A673 (cell line): ENCODE results near the gene HEBP2.

Experiments used
- CTCF ChIP-seq: fragments of 300-800, 200-600 bp; sonication (generic); conservative IDR thresholded peaks from 2 replicates; pipeline ENCODE4 v1.5.1; 2017; ENCODE audit warnings: low read depth, mild to moderate bottlenecking, antibody characterized with exemption, low read length, moderate library complexity, mixed read lengths
- EZH2 ChIP-seq: fragments of 200-600 bp; sonication (generic); IDR thresholded peaks from 2 replicates; pipeline ENCODE4 v1.6.1; 2017; ENCODE audit warnings: borderline replicate concordance, low read depth, mild to moderate bottlenecking, mixed read lengths, antibody characterized with exemption, low read length; ENCODE audit not compliant: poor library complexity, severe bottlenecking

GRCh38 chr6:138403801-138404665 lies at the start of gene HEBP2:
- TF ChIP-seq CTCF (peak; percentile 46), EZH2 (no peak)
